ENCODE data around the gene PDE6G.

- no peak for TF ChIP-seq CTCF (IDR thresholded peaks at IDR 0.05)
- no peak for TF ChIP-seq POLR2A (IDR thresholded peaks at IDR 0.05)
- no peak for TF ChIP-seq POLR2AphosphoS5 (IDR thresholded peaks at IDR 0.05)
- TF ChIP-seq EP300 (IDR thresholded peaks at IDR 0.05), result no peak
Observed at GRCh38 chr17:81691608-81692007, 35.3 kb upstream of the PDE6G start.
